HG03196 (cell line): Measurements from ENCODE around the gene CWH43.
"Not testable (repeated sequence)": the region's sequence is repeated elsewhere in the genome, so short reads cannot be mapped to it uniquely, and the experiment has no call there.

Source experiments
- ATAC-seq: cut with Tn5 transposase; IDR thresholded peaks from one replicate; pipeline ENCODE4 v1.9.1; 2021; ENCODE audit not compliant: unreplicated experiment

Gene CWH43

DNA sequence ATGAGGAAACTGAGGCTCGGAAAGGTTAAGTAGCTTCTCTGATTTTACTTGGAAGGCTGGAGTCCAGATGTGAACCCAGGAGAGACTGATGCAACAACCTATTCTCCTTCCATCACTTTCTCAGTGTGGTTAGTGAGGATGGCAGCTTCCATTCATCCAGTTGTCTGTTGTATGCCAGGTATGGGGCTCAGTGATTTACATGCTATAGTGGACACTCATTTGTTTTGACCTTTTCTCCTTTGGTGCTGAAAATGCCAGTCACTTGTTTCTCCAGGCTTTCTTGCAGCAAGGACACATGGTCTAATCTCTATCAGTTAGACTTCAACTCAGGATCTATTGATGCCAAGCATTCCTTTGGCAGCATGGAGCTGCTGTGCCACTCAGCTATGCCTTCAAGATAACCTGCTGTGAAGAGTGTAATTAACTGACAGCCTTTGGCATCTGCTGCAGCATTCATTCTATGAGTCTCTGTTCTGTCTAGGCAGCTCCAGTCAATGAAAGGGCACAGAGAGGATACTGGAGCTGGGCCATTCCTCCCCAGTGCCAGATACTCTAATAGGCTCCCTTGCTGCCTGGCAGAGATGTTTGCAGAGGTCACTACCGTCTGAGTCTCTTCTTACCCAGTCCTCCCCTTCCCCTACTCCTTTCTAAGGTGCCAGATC lies 11.0 kb upstream of the CWH43 start:
- no peak for ATAC-seq

DNA sequence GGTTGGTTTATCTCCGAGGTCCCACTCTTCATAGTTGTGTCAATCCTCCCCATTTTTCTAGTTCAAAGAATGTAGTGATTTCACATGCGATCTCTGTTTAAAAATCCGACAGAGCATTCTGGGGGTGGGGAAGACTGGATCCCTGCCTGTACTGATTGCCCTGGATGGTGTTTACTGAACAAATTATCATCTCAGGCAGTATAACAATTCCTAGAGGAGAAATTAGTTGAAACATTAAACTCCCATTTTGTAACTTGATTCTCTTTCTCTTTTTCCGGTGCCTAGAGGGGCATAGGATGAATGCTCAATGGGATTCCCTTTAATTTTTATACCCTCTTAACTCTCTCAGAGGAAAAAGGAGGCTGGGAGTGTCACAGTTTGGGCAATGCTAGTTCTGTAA lies 10.0 kb upstream of the CWH43 start:
- ATAC-seq, result no peak

DNA sequence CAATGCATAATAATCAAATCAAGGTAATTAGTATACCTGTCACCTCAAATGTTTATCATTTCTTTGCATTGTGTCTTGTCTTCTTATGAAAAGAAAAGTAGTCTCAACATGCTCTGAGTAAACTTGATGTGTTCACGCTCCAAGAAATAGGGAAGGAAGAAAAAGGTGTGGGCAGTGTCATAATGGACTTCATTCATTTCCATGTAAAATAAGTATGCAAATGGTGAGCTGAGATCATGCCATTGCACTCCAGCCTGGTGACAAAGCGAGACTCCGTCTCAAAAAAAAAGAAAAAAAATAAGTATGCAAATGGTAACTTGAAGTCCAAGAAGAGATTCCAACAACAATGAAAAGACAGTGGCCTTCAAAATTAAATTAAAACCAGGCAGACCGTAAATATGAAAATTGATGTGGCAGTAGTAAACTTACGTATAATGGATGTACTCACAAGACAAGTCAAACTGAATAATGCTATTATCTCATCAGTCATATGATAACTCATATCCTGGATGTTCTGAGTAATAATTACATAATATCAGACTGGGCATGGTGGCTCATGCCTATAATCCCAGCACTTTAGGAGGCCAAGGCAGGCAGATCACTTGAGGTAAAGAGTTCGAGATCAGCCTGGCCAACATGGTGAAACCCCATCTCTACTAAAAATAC lies 6.0 kb upstream of the CWH43 start:
- no peak for ATAC-seq

DNA sequence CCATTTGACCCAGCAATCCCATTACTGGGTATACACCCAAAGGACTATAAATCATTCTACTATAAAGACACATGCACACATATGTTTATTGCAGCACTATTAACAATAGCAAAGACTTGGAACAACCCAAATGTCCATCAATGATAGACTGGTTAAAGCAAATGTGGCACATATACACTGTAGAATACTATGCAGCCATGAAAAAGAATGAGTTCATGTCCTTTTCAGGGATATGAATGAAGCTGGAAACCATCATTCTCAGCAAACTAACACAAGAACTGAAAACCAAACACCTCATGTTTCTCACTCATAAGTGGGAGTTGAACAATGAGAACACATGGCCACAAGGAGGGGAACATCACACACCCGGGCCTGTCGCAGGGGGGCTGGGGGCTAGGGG lies 2.1 kb upstream of the CWH43 start:
- ATAC-seq, result not testable (repeated sequence)

DNA sequence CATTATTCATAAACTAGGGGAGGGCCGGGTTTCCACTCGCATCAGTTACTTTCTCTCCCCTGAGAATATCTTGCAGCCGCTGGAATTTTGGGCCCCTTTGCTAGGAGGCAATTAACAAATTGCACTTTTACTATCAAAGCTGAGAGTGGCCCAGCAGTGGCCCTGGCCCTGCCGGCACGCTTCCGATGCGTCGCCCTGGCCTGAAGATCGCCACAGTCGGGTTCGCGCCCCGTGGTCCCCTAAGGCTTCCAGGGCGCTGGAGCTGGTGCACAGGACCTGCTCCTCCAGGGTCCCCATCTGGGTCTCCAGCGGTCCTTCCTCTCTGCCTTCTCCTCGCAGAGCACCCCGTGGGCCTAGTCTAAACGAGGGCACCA lies 486 bp upstream of the CWH43 start:
- no peak for ATAC-seq

DNA sequence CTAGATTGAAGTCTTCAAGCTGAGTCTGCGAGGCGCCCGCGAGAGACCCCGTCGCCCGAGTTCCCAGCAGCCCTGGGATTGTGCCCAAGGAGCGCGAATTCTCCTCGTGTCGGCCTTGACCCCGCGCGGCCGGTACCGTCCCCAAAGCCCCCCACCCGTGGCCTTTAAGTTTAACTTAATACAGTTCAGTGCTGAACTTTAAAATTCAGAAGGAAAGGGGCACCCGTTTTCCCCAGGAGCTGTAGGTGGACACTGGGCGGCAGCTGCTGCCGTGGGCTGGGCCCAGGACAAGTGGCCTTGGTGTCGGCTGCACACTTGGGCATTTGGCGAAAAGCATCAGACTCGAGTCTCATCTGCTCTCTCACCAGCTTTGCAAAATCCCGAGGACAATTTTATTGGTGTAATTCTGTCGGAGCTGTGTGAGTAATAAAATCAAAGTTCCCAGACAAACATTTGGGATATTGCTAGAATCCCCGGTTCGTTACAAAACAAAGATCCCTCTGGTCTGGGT lies 634 bp downstream of the CWH43 start:
- ATAC-seq, result no peak

DNA sequence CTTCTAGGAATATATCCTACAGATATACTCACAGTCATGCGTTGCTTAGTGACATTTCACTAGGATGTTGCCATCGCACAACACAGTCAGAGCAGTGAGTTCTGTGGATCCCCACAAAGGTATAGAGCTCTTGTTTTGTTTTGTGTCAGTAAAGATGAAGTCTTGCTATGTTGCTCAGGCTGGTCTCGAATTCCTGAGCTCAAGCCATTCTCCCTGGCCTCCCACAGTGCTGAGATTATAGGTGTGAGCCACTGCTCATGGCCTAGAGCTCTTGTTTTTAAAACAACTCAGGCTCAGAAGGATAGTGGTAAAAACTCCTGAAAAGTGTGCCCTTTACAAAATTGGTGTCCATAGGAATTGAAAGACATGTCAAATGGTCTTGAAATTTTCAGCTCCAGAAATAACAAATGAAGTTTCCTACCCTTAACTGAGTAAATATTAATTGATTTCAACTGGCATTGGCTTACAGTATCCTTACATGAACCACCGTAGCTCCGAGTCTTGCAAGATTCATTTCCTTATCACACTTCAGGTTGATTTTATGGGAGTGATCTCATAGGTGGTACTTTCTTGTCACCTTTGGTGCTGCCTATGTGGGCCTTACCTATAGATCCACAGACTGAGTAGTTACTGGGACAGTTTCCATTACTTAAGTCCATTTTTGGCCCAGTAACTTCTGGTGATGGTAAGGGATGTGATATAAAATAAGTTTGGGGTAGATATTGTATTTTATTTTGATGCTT lies 3.6 kb downstream of the CWH43 start:
- no peak for ATAC-seq

DNA sequence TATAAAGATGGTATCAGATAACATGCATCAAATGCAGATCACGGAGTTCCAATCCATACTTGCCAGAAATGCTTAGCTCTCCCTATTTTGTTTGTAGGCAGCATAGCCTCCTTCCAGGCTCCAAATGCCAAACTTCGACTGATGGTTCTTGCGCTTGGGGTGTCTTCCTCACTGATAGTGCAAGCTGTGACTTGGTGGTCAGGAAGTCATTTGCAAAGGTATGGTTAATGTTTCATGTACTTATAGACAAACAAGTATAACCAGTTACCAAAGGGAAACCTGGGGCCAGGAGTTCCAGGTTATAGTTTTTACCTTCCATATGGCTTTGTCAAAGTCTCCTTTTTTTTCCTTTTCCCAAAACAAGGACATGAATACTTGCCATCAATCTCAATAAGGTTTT lies 5.3 kb downstream of the CWH43 start:
- no peak for ATAC-seq

DNA sequence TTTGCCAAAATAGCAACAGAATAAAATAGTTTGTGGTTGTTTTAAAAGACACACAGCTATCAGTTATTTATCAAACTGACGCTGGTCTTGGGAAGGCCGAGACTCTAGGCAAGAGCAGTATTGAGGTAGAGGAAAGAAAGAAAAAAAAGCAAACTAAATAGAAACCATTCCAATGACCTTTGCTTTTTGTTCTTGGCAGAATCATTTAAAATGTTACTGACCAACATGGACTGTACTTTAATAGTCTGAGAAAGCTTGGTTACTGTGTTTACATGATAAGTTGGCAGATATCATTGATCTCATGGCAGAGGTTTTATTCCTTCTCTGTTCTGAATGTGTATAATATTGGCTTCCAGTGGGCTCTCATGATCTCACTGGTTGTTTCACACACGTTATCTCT lies 11.9 kb downstream of the CWH43 start:
- no peak for ATAC-seq

DNA sequence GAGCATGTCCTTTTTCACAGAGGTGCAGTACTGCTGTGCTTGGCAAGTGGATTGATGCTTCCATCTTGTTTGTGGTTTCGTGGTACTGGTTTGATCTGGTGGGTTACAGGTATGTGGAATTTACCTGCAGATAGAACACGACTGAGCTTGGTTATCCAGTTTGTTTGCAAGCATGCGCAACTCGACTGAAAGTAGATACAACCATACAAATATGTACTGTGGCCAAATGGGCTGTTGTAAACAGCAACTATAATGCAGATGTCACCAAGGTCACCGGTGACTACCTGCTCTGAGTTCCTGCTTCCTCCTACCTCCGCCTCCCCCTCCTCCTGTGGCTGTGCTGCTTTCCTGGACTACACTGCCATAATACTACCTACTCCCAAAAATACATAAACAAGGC lies 12.4 kb downstream of the CWH43 start:
- ATAC-seq, result no peak

DNA sequence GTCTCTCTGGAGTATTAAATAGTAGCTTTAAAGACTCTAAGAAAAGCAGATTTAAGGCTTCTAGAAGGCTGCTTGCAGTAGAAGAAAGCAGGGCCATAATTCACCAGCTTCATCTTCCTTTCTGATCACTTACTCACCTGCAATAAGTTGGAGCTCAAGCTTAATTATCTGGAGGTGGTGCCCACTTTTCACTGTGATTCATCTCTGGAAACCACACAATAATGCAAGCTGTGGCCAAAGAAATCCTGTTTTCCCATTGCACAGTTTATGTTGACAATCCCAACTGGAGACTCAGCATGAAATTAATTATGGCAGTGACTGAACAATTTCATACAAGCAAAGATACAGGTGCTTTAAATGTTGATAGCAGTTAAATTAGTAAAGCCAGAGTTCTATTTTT lies 14.7 kb downstream of the CWH43 start:
- no peak for ATAC-seq

DNA sequence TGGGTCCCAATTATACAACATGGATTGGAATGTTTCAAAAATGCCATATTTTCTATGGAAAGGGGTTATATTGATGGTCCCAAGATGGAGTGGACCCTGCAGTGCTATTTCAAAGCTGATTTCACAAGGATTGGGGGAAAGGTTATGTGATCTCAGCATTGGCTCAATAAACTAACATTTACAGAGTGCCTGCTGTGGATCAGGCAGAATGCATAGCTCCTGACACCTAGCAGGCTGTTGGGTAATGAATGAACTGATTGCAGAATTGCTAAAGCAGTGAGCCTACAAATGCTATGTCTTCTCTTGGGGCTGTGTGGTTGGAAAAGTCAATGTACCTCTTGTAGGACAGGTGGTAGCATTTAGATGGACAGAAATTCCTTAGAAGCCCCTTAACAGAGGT lies 16.9 kb downstream of the CWH43 start:
- ATAC-seq, result no peak

DNA sequence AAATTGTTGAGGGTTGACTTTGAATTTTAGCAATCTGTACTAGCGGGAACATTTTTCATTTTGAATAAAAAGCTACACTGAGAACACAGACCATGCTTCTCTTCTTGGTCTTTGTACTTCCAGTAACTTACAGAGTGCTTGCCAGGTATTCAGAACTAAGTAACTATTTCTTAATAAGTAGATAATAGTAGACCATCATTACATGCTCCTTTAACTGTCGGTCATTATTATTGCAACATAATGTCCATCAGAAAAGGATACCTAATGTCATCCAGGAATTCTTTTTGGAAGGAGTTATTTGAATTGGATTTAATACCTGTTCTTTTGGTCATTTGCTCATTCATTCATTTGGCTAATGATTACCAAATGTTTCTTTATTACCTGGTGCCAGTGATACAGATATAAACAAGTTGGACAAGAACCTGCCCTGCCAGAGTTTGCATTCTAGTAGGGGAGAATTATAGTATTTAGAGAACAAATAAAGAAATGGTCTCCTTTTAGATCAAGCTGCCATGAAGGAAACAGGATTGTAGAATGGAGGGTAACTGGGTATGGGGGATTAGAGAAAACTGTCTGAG lies 32.7 kb downstream of the CWH43 start:
- no peak for ATAC-seq

DNA sequence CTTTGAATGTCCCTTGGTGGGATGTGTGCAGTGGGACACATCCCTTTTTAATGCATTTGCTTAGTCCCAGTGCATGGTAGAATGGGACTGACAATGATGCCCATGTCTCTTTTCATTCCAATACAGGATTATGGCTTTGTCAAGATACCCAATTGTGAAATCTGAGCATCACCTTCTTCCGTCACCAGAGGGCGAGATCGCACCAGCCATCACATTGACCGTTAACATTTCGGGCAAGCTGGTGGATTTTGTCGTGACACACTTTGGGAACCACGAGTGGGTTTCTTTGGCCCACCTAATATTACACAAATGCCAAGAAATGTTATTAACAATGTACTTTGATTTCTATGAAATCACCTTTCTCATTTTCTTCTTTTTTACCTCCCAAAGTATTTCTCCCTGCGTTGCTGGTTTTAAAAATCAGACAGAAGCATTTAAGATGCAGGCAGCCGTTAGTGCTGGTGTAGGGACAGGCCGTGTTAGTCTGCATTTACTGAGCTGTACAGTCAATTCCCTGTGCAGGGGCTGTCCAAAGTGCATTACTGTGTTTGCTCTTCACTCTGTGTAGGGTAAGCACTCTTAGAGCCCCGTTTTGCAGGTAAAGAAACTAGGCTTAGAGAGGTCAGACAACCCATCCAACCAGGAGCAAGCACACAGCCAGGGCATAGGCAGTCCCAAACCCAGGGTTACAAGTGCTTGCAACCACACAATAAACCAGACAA lies 46.5 kb downstream of the CWH43 start:
- ATAC-seq, result no peak

DNA sequence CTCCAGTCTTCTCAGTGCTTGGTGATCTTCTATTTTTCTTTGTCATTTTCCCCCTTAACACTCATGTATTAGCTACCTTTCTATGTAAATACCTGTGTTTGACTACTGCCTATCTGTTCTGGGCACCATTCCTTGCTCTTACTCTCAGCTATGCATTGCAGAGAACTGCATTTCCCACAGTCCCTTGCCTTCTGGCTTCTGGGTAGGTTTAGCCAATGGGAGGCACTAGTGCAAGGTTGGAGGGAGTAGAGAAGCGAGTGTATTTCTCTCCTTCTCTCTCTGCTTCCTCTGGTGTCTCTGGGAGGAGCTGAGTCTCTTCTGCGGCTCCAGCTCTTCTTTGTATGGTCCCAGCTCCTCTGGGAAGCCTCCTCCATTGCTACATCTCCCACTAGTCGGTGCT lies 50.5 kb downstream of the CWH43 start:
- ATAC-seq, result no peak

DNA sequence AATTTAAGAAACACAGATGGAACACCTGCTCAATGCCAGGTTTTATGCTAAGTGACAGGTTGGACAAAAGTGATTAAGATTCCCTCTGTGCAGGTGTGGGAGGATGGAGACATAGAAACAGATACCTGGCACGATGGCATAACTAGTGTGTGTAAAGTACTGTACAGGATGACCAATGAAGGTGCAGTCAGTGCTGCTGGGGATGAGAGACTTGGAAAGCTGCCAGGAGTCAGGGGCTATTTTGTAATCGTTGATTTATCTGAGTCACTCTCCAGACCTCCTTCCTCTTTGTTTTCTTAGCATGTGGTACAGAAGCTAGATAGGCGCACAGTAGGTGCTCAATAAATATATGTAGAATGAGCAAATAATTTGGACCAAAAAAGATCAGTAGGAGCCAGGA lies 58.2 kb downstream of the CWH43 start:
- no peak for ATAC-seq

DNA sequence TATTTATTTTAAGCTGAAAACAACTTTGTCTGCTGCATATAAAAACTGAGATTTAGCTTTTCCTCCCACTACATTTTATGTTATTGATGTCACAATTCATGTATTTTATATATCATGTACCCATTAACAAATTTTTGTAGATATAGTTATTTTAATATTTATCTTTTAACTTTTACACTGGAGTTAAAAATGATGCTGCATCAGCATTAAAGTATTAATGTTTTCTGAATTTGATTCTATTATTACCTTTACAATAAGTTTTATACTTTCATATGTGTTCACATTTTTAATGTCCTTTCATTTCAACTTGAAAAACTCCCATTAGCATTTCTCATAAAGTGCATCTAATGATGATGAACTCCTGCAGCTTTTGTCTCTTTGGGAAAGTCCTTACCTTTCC lies 72.2 kb downstream of the CWH43 start:
- ATAC-seq, result no peak

DNA sequence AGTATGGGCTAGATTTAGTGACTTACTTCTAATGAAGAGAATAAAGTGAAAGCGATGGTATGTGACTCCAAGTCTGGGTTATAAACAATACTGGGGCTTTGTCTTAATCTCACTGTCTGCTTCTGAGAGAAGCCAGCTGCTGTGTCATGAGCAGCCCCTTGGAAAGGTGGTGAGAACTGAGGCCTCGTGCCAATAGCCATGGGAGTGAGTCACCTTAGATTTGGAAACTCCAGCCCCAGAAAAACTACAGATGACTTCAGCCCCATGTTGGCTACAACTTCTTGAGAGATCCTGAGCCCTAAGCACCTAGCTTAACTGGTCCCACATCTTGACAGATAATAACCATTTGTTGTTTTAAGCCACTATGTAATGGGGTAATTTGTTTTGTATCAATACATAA lies 77.6 kb downstream of the CWH43 start:
- ATAC-seq, result no peak

DNA sequence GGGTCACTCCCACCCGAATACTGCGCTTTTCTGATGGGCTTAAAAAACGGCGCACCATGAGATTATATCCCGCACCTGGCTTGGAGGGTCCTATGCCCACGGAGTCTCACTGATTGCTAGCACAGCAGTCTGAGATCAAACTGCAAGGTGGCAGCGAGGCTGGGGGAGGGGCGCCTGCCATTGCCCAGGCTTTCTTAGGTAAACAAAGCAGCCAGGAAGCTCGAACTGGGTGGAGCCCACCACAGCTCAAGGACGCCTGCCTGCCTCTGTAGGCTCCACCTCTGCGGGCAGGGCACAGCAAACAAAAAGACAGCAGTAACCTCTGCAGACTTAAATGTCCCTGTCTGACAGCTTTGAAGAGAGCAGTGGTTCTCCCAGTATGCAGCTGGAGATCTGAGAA lies 86.1 kb downstream of the CWH43 start:
- ATAC-seq, result not testable (repeated sequence)

DNA sequence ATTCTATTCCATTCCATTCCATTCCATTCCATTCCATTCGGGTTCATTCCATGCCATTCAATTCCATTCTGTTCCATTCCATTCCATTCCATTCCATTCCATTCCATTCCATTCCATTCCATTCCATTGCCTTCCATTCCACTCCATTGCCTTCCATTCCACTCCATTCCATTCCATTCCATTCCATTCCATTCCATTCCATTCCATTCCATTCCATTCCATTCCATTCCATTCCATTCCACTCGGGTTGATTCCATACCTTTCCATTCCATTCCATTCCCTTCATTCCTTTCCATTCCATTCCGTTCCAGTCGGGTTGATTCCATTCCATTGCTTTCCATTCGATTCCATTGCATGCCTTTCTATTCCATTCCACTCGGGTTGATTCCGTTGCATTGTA lies 105.8 kb downstream of the CWH43 start:
- peak; percentile 32 for ATAC-seq

DNA sequence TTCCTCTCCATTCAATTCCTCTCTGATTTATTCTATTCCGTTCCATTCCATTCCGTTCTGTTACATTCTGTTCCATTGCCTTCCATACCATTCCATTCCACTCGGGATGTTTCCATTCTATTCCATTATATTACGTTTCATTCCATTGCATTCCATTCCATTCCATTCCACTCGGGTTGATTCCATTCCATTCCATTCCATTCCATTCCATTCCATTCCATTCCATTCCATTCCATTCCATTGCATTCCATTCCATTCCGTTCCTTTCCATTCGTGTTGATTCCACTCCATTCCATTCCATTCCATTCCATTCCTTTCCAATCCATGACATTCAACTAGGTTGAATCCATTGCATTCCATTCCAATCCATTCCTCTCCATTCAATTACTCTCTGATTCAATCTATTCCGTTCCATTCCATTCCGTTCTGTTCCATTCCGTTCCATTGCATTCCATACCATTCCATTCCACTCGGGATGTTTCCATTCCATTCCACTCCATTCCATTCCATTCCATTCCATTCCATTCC lies 106.6 kb downstream of the CWH43 start:
- peak; percentile 42 for ATAC-seq
